Measurements from ENCODE around the gene HSPA4.

DNA sequence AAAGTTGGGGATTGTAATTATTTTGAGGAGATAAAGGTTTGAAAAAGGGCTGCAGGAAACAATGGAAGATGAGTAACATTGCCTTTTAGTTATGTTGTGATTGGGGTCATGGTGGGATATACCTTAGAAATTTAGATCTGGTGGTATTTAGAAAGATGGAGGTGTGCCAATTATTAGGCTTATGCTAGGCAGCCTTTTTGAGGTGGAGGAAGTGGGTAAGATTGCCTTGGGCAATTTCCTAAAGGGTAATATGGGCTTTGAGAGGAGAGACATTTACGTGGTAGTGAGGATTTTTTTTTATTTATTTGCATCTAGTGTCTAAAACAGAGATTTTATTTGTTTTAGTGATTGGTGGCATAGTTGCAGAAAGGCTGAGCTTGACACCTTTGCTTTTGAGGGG, 10.5 kb downstream of the HSPA4 start:
- TF ChIP-seq EP300 (IDR thresholded peaks at IDR 0.05; ENCODE audit: borderline replicate concordance) (no peak), YY1 (IDR thresholded peaks at IDR 0.05; ENCODE audit: low read depth) (no peak)
- TF ChIP-seq, protein P1, sequence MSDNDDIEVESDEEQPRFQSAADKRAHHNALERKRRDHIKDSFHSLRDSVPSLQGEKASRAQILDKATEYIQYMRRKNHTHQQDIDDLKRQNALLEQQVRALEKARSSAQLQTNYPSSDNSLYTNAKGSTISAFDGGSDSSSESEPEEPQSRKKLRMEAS (IDR thresholded peaks at IDR 0.05), result no peak
